Erythroblast (primary cell): ENCODE measurements around the gene PARD3.

Source experiments
- GATA1 ChIP-seq: IDR thresholded peaks from 2 replicates; pipeline ENCODE4 v1.6.1; 2011; ENCODE audit warnings: low read depth, mild to moderate bottlenecking, control low read depth, low read length, moderate library complexity
- POLR2A ChIP-seq: IDR thresholded peaks from 2 replicates; pipeline ENCODE4 v1.6.1; 2011; ENCODE audit warnings: mild to moderate bottlenecking, low read length

DNA sequence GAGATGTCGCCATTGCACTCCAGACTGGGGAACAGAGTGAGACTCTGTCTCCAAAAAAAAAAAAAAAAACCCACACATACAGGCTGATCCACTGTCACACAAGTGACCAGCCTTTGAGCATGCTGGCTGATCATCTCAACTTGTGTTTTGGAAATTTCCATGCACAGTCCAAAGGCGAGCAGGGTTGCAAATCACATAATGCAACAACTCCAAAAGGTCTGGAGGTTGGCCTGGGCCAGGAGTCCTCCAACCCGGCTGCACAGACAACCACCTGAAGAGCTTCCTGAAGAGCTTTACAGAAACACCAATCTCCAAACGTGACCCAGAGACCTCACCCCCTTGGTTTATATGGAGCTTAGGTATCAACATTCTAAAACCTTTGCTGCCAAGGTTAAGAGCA, 16.4 kb downstream of the PARD3 start:
- no peak for TF ChIP-seq POLR2A
- TF ChIP-seq GATA1 = no peak
